Upper lobe of left lung (tissue), 4 donors: Measurements from ENCODE around the gene HS3ST2.

Experiments used
- CTCF ChIP-seq, 6 experiments: fragments of 450-650 bp in 4 of 6; fragments of 200-600 bp in 2 of 6; sonication (generic) in 2 of 6; IDR thresholded peaks; one replicate each; pipeline ENCODE4 v1.5.1; 2016 to 2019; ENCODE audit warnings: antibody characterized with exemption in 6 of 6
- EP300 ChIP-seq, 4 donors: sonication (generic); formaldehyde crosslinking; IDR thresholded peaks; one replicate each; pipeline ENCODE4 v1.5.1; 2017; ENCODE audit warnings: antibody characterized with exemption in 4 of 4, control low read depth in 2 of 4
- POLR2A ChIP-seq, 4 donors: fragments of 450-650 bp; IDR thresholded peaks; one replicate each; pipeline ENCODE4 v1.5.1; 2016 to 2017; ENCODE audit warnings: antibody characterized with exemption in 4 of 4, mild to moderate bottlenecking in 2 of 4
- POLR2AphosphoS5 ChIP-seq, 2 donors: sonication (generic); formaldehyde crosslinking; IDR thresholded peaks; one replicate each; pipeline ENCODE4 v1.5.1; 2017; ENCODE audit warnings: antibody characterized with exemption in 2 of 2

GRCh38 chr16:22937169-22937568 is 123.2 kb downstream of the HS3ST2 start:
- TF ChIP-seq POLR2AphosphoS5 (IDR thresholded peaks at IDR 0.05) (no peak), POLR2A (IDR thresholded peaks at IDR 0.05) (no peak), EP300 (IDR thresholded peaks at IDR 0.05) (no peak), CTCF (IDR thresholded peaks at IDR 0.05) (no peak)
